UCSD-AML1 (cell line): Measurements from ENCODE around the gene ARAP2.

Experiments used
- DNase-seq: peaks from one replicate; lab custom pipeline; 2025; ENCODE audit not compliant: unreplicated experiment; lab: John Stamatoyannopoulos, UW

The ARAP2 gene

GRCh38 chr4:36244257-36245082, at the start of gene ARAP2:
TSS of gene ARAP2 (minus strand) at chr4:36244514. CDS start at chr4:36229486, 15,028 bp downstream.
- peak; percentile 82 for DNase-seq

- DNase-seq = peak; percentile 6
Measured at GRCh38 chr4:36292556-36293188, 48.4 kb upstream of the ARAP2 start.

GRCh38 chr4:36290641-36291040, 46.3 kb upstream of the ARAP2 start:
- DNase-seq = no peak

- no peak for DNase-seq
Measured at GRCh38 chr4:36288731-36289426, 44.6 kb upstream of the ARAP2 start.

GRCh38 chr4:36286481-36286871, 42.2 kb upstream of the ARAP2 start:
- DNase-seq = no peak

GRCh38 chr4:36285784-36286480, 41.6 kb upstream of the ARAP2 start:
- peak; percentile 3 for DNase-seq

- DNase-seq = no peak
Measured at GRCh38 chr4:36283912-36284465, 39.7 kb upstream of the ARAP2 start.

- no peak for DNase-seq
Measured at GRCh38 chr4:36282503-36283030, 38.3 kb upstream of the ARAP2 start.

GRCh38 chr4:36281384-36282106, 37.2 kb upstream of the ARAP2 start, which contains the start of gene DTHD1:
TSS of gene DTHD1 (plus strand) at chr4:36281616. CDS start at chr4:36281759, 143 bp downstream.
- no peak for DNase-seq

- DNase-seq = peak; percentile 9
Measured at GRCh38 chr4:36280555-36280954, 36.2 kb upstream of the ARAP2 start.

GRCh38 chr4:36278789-36279188, 34.5 kb upstream of the ARAP2 start:
- no peak for DNase-seq

GRCh38 chr4:36277533-36277932, 33.2 kb upstream of the ARAP2 start:
- no peak for DNase-seq

GRCh38 chr4:36274158-36274557, 29.8 kb upstream of the ARAP2 start:
- no peak for DNase-seq

- DNase-seq = no peak
Measured at GRCh38 chr4:36273276-36273675, 29.0 kb upstream of the ARAP2 start.

GRCh38 chr4:36269533-36270173, 25.3 kb upstream of the ARAP2 start:
- no peak for DNase-seq

GRCh38 chr4:36269101-36269500, 24.8 kb upstream of the ARAP2 start:
- peak; percentile 2 for DNase-seq

- DNase-seq = no peak
Measured at GRCh38 chr4:36267486-36268268, 23.4 kb upstream of the ARAP2 start.

- peak; percentile 4 for DNase-seq
Measured at GRCh38 chr4:36264207-36264826, 20.0 kb upstream of the ARAP2 start.
